HL-60 (cell line): ENCODE data around the gene CSTB.

Source experiments
- DNase-seq, 2 experiments: peaks; one replicate each; pipeline ENCODE4 v3.0.0-alpha.2; 2010 to 2020; ENCODE audit warnings: low read depth in 1 of 2, low spot score in 1 of 2
- H3K27ac ChIP-seq: fragments of 250-450 bp; sonication (Bioruptor Pico); replicated peaks from 2 replicates; pipeline ENCODE4 v1.5.1; 2020; ENCODE audit warnings: mild to moderate bottlenecking, moderate library complexity
- H3K27me3 ChIP-seq: fragments of 250-450 bp; sonication (Bioruptor Pico); 2 replicates; pipeline ENCODE4 v1.5.1; 2021; ENCODE audit warnings: mild to moderate bottlenecking, moderate library complexity; ENCODE audit not compliant: insufficient read depth, poor library complexity, severe bottlenecking
- H3K4me3 ChIP-seq: replicated peaks from 2 replicates; pipeline ENCODE4 v1.5.1; 2011; ENCODE audit warnings: mild to moderate bottlenecking, control low read depth, low read length; ENCODE audit not compliant: insufficient read depth
- GABPA ChIP-seq: IDR thresholded peaks from 2 replicates; pipeline ENCODE4 v1.6.1; 2012; ENCODE audit warnings: low read depth
- POLR2AphosphoS5 ChIP-seq: IDR thresholded peaks from 2 replicates; pipeline ENCODE4 v1.6.1; 2012; ENCODE audit warnings: low read depth
- SPI1 ChIP-seq: IDR thresholded peaks from 2 replicates; pipeline ENCODE4 v1.6.1; 2012; ENCODE audit warnings: low read depth, mild to moderate bottlenecking, borderline replicate concordance
- TF ChIP-seq, protein P1 (sequence below): IDR thresholded peaks from 2 replicates; pipeline ENCODE4 v1.6.1; 2012; ENCODE audit warnings: low read depth; ENCODE audit not compliant: insufficient replicate concordance
- TF ChIP-seq, protein P2 (sequence below): IDR thresholded peaks from one replicate; pipeline ENCODE4 v1.5.1; 2011; ENCODE audit warnings: low read length, control low read depth, inconsistent platforms; ENCODE audit not compliant: insufficient read depth

CSTB gene

DNA sequence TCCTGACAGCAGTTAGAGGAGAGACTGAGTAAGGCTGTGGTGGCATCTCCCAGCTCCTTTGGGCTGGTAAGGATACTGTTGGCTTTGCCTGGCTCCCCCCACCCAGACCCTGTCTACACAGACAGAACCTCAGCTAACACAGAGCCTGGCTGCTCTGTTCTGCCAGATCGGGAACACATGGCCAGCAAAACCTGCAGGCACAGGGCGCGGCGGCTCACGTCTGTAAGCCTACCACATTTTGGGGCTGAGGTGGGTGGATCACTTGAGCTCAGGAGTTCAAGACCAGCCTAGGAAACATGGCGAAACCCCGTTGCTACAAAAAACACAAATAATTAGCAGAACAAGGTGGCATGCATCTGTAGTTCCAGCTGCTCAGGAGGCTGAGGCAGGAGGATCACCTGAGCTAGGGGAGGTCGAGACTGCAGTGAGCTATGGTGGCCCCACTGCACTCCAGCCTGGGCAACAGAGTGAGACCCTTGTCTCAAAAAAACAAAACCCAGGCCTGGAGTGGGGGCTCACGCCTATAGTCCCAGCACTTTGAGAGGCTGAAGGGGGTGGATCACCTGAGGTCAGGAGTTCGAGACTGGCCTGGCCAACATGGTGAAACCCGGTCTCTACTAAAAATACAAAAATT, 6.7 kb downstream of the CSTB start:
- TF ChIP-seq GABPA: no peak
- TF ChIP-seq, protein P1, sequence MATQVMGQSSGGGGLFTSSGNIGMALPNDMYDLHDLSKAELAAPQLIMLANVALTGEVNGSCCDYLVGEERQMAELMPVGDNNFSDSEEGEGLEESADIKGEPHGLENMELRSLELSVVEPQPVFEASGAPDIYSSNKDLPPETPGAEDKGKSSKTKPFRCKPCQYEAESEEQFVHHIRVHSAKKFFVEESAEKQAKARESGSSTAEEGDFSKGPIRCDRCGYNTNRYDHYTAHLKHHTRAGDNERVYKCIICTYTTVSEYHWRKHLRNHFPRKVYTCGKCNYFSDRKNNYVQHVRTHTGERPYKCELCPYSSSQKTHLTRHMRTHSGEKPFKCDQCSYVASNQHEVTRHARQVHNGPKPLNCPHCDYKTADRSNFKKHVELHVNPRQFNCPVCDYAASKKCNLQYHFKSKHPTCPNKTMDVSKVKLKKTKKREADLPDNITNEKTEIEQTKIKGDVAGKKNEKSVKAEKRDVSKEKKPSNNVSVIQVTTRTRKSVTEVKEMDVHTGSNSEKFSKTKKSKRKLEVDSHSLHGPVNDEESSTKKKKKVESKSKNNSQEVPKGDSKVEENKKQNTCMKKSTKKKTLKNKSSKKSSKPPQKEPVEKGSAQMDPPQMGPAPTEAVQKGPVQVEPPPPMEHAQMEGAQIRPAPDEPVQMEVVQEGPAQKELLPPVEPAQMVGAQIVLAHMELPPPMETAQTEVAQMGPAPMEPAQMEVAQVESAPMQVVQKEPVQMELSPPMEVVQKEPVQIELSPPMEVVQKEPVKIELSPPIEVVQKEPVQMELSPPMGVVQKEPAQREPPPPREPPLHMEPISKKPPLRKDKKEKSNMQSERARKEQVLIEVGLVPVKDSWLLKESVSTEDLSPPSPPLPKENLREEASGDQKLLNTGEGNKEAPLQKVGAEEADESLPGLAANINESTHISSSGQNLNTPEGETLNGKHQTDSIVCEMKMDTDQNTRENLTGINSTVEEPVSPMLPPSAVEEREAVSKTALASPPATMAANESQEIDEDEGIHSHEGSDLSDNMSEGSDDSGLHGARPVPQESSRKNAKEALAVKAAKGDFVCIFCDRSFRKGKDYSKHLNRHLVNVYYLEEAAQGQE: no peak
- TF ChIP-seq, protein P2, sequence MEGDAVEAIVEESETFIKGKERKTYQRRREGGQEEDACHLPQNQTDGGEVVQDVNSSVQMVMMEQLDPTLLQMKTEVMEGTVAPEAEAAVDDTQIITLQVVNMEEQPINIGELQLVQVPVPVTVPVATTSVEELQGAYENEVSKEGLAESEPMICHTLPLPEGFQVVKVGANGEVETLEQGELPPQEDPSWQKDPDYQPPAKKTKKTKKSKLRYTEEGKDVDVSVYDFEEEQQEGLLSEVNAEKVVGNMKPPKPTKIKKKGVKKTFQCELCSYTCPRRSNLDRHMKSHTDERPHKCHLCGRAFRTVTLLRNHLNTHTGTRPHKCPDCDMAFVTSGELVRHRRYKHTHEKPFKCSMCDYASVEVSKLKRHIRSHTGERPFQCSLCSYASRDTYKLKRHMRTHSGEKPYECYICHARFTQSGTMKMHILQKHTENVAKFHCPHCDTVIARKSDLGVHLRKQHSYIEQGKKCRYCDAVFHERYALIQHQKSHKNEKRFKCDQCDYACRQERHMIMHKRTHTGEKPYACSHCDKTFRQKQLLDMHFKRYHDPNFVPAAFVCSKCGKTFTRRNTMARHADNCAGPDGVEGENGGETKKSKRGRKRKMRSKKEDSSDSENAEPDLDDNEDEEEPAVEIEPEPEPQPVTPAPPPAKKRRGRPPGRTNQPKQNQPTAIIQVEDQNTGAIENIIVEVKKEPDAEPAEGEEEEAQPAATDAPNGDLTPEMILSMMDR: no peak
- no peak for TF ChIP-seq SPI1
- no peak for TF ChIP-seq POLR2AphosphoS5
- H3K27ac ChIP-seq: no peak overlapping the region
- no peaks in the 10 kb centered on the region for H3K27me3 ChIP-seq
- DNase-seq: no peak
- H3K4me3 ChIP-seq: no peak overlapping the region

DNA sequence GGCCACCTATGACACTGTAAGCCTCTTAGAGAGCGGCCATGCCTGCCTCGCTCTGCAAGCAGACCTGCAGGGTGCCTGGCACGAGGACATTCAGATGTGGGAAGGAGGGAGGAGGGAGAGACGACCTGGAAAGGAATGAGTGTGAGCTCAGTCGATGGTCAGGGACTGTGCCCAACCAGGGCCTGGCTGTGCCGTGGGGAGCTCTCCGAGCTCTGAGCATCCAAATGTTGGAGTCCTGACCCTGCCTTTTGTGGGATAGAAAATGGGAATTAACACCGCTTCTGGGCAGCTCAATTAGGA, 7.3 kb downstream of the CSTB start:
- TF ChIP-seq, protein P2: no peak
- TF ChIP-seq, protein P1: no peak
- TF ChIP-seq GABPA (no peak), SPI1 (no peak), POLR2AphosphoS5 (no peak)
- no peak for DNase-seq
- Histone ChIP-seq H3K27ac (no peak overlapping the region), H3K4me3 (no peak overlapping the region), H3K27me3 (no peaks in the 10 kb centered on the region)

DNA sequence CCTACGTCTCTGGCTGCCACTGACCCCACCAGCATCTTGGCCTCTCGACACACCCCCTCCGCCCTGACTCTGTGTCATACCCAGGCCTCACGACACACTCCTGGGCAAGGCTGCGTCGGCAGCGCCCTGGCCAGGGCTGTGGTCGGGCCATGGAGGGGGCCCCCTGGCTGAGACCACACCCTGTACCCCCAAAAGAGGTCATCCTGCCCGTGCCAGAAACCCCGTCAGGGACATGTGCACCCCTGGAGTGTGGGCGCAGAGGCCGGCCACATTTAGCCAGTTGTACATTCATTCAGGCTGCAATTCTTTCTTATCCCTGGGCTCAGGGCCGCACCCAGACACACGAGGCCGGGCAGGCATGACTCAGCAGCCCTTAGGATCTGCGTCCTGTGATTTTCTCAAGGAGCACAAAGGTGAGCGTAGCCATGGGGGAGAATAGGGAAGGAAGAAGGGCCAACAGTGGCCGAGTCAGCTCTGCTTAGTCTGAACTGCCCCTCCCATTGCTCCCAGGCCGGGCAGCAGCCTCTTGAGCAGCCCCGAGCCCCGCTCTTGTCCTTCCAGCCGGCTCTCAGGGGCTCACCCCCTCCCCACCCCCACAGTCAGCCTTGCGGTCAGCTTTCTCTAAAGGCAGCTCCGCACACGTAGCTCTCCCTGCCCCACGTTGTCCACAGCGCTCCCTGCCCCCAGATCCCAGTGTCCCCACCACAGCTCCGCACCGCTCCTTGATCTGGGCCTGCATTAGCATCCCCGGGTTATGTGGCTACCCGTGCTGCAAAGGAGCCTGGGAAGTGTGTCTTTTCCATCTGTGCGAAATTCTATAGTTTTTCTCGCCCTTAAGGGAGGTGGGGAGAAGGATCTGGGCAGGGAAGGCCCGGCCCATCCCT, 7.9 kb downstream of the CSTB start:
- H3K4me3 ChIP-seq: no peak overlapping the region
- TF ChIP-seq, protein P1: no peak
- no peak for TF ChIP-seq GABPA
- no peak for TF ChIP-seq POLR2AphosphoS5
- TF ChIP-seq, protein P2: no peak
- TF ChIP-seq SPI1: no peak
- peak in 1 of 2 experiments; percentile 46 for DNase-seq
- no peaks in the 10 kb centered on the region for H3K27me3 ChIP-seq
- no peak overlapping the region for H3K27ac ChIP-seq
